ENCODE measurements around the gene INO80C. TPM values are rescaled to one million over a fixed set of nuclear protein-coding genes. Genes with fewer than 3 reads are reported as not detected.
"Not testable (repeated sequence)": the region's sequence is repeated elsewhere in the genome, so short reads cannot be mapped to it uniquely, and the experiment has no call there.

The INO80C gene
- total RNA-seq, 1 donor from 2014 or later, result 24.6 TPM

GRCh38 chr18:35490894-35491699 lies 6.7 kb downstream of the INO80C start:
- Histone ChIP-seq H3K4me3 (ENCODE audit: insufficient read depth, low read depth, low read length) (no peak overlapping the region), H4K20me1 (ENCODE audit: insufficient read depth, low read length) (no peaks in the 10 kb centered on the region), H3K27ac (ENCODE audit: low read depth, low read length) (peak overlapping the region; percentile 32), H3K9ac (ENCODE audit: low read length) (peak overlapping the region; percentile 17), H3K4me1 (ENCODE audit: insufficient read depth, low read length) (peaks cover 19% of the 10 kb centered on the region), H3K79me2 (ENCODE audit: insufficient read depth, low read length) (peaks cover 63% of the 10 kb centered on the region), H3K9me3 (ENCODE audit: insufficient read depth, low read depth, low read length) (no peaks in the 10 kb centered on the region), H3K36me3 (ENCODE audit: insufficient read depth, low read length) (no peaks in the 10 kb centered on the region), H3K27me3 (ENCODE audit: insufficient read depth, low read length) (no peaks in the 10 kb centered on the region), H2AFZ (ENCODE audit: low read depth, low read length) (no peak overlapping the region), H3K4me2 (ENCODE audit: low read length) (peak overlapping the region; percentile 41)
- FAIRE-seq (no peak), DNase-seq (ENCODE audit: low read depth) (no peak)
- H3K9me3 Mint-ChIP-seq (ENCODE audit: unreplicated experiment), result no peaks in the 10 kb centered on the region
- no peak overlapping the region for H3K4me3 Mint-ChIP-seq (ENCODE audit: unreplicated experiment)
- H3K36me3 Mint-ChIP-seq (ENCODE audit: low read depth, unreplicated experiment), result peaks cover 13% of the 10 kb centered on the region
- H3K27me3 Mint-ChIP-seq (ENCODE audit: low read depth, unreplicated experiment), result no peaks in the 10 kb centered on the region
- H3K4me1 Mint-ChIP-seq (ENCODE audit: low read depth, unreplicated experiment), result peaks cover 23% of the 10 kb centered on the region
- TF ChIP-seq EZH2 (IDR thresholded peaks at IDR 0.05; ENCODE audit: insufficient read depth, low read length), result no peak
- TF ChIP-seq, protein P1, sequence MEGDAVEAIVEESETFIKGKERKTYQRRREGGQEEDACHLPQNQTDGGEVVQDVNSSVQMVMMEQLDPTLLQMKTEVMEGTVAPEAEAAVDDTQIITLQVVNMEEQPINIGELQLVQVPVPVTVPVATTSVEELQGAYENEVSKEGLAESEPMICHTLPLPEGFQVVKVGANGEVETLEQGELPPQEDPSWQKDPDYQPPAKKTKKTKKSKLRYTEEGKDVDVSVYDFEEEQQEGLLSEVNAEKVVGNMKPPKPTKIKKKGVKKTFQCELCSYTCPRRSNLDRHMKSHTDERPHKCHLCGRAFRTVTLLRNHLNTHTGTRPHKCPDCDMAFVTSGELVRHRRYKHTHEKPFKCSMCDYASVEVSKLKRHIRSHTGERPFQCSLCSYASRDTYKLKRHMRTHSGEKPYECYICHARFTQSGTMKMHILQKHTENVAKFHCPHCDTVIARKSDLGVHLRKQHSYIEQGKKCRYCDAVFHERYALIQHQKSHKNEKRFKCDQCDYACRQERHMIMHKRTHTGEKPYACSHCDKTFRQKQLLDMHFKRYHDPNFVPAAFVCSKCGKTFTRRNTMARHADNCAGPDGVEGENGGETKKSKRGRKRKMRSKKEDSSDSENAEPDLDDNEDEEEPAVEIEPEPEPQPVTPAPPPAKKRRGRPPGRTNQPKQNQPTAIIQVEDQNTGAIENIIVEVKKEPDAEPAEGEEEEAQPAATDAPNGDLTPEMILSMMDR (IDR thresholded peaks at IDR 0.05; ENCODE audit: insufficient read depth, low read depth, low read length), result no peak
- H3K27ac Mint-ChIP-seq (ENCODE audit: unreplicated experiment), result peak overlapping the region; percentile 84

DNA sequence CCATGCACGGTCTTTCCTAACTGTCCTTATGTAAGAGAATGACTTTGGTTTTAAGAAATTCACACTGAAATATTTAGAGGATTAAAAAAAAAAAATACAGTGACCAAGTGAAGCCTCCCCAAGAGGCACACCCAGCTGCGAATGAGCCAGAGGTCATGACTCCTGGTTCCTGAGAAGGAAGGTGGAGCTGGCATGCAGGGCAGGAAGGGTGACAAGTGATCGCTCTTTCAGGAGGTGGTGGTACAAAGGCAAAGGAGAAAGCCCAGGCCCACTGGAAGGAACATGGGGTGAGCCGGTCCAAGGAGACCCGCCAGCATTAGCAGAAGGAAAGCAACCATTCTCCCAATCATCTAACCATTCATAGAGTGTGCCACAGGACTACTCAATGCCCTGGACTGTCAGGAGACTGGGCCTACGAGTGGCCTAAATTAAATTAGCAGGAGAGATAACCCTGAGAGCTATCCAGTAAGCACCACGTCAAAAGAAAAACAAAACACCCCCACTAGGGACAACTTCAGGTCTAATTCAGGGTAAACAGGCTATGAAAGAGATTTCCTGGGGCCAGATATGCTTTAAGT lies 7.8 kb downstream of the INO80C start:
- Histone ChIP-seq H2AFZ (ENCODE audit: low read depth, low read length) (no peak overlapping the region), H3K36me3 (ENCODE audit: insufficient read depth, low read length) (no peaks in the 10 kb centered on the region), H3K27ac (ENCODE audit: low read depth, low read length) (no peak overlapping the region), H3K4me3 (ENCODE audit: insufficient read depth, low read depth, low read length) (no peak overlapping the region), H3K4me1 (ENCODE audit: insufficient read depth, low read length) (peaks cover 15% of the 10 kb centered on the region), H3K9ac (ENCODE audit: low read length) (no peak overlapping the region), H4K20me1 (ENCODE audit: insufficient read depth, low read length) (no peaks in the 10 kb centered on the region), H3K79me2 (ENCODE audit: insufficient read depth, low read length) (peaks cover 62% of the 10 kb centered on the region), H3K27me3 (ENCODE audit: insufficient read depth, low read length) (no peaks in the 10 kb centered on the region), H3K4me2 (ENCODE audit: low read length) (peak overlapping the region; percentile 19), H3K9me3 (ENCODE audit: insufficient read depth, low read depth, low read length) (no peaks in the 10 kb centered on the region)
- Mint-ChIP-seq H3K36me3 (ENCODE audit: low read depth, unreplicated experiment) (peaks cover 13% of the 10 kb centered on the region), H3K4me1 (ENCODE audit: low read depth, unreplicated experiment) (peaks cover 20% of the 10 kb centered on the region), H3K4me3 (ENCODE audit: unreplicated experiment) (peak overlapping the region; percentile 60), H3K9me3 (ENCODE audit: unreplicated experiment) (no peaks in the 10 kb centered on the region), H3K27ac (ENCODE audit: unreplicated experiment) (no peak overlapping the region), H3K27me3 (ENCODE audit: low read depth, unreplicated experiment) (no peaks in the 10 kb centered on the region)
- TF ChIP-seq EZH2 (IDR thresholded peaks at IDR 0.05; ENCODE audit: insufficient read depth, low read length), result no peak
- TF ChIP-seq, protein P1 (IDR thresholded peaks at IDR 0.05; ENCODE audit: insufficient read depth, low read depth, low read length), result no peak
- FAIRE-seq, result no peak
- DNase-seq (ENCODE audit: low read depth), result no peak

DNA sequence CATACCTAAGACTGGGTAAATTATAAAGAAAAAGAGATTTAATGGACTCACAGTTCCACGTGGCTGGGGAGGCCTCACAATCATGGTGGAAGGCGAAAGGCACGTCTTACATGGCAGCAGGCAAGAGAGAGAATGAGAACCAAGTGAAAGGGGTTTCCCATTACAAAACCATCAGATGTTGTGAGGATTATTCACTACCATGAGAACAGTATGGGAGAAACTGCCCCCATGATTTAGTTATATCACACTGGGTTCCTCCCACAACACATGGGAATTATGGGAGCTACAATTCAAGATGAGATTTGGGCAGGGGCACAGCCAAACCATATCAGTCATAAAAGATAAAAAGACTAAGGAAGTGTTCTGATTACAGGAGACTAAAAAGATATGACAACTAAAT lies 8.5 kb downstream of the INO80C start:
- not testable (repeated sequence) for H3K4me2 ChIP-seq (ENCODE audit: low read length); H3K27me3 Mint-ChIP-seq (ENCODE audit: low read depth, unreplicated experiment); H3K9me3 Mint-ChIP-seq (ENCODE audit: unreplicated experiment); H3K27ac ChIP-seq (ENCODE audit: low read depth, low read length); H3K4me3 ChIP-seq (ENCODE audit: insufficient read depth, low read depth, low read length); H4K20me1 ChIP-seq (ENCODE audit: insufficient read depth, low read length); H2AFZ ChIP-seq (ENCODE audit: low read depth, low read length); H3K27ac Mint-ChIP-seq (ENCODE audit: unreplicated experiment); H3K27me3 ChIP-seq (ENCODE audit: insufficient read depth, low read length); H3K9me3 ChIP-seq (ENCODE audit: insufficient read depth, low read depth, low read length); DNase-seq (ENCODE audit: low read depth); FAIRE-seq; H3K36me3 ChIP-seq (ENCODE audit: insufficient read depth, low read length); H3K9ac ChIP-seq (ENCODE audit: low read length); H3K4me3 Mint-ChIP-seq (ENCODE audit: unreplicated experiment)
- Histone ChIP-seq H3K79me2 (ENCODE audit: insufficient read depth, low read length) (peaks cover 62% of the 10 kb centered on the region), H3K4me1 (ENCODE audit: insufficient read depth, low read length) (peaks cover 15% of the 10 kb centered on the region)
- Mint-ChIP-seq H3K36me3 (ENCODE audit: low read depth, unreplicated experiment) (peaks cover 13% of the 10 kb centered on the region), H3K4me1 (ENCODE audit: low read depth, unreplicated experiment) (peaks cover 20% of the 10 kb centered on the region)

GRCh38 chr18:35488396-35488795 lies 9.4 kb downstream of the INO80C start:
- H3K4me3 ChIP-seq (ENCODE audit: insufficient read depth, low read depth, low read length); H2AFZ ChIP-seq (ENCODE audit: low read depth, low read length); H3K36me3 ChIP-seq (ENCODE audit: insufficient read depth, low read length); H3K9ac ChIP-seq (ENCODE audit: low read length); H3K9me3 ChIP-seq (ENCODE audit: insufficient read depth, low read depth, low read length); H4K20me1 ChIP-seq (ENCODE audit: insufficient read depth, low read length); H3K4me3 Mint-ChIP-seq (ENCODE audit: unreplicated experiment); H3K27ac ChIP-seq (ENCODE audit: low read depth, low read length); H3K4me2 ChIP-seq (ENCODE audit: low read length); H3K27ac Mint-ChIP-seq (ENCODE audit: unreplicated experiment); H3K27me3 Mint-ChIP-seq (ENCODE audit: low read depth, unreplicated experiment); DNase-seq (ENCODE audit: low read depth); H3K27me3 ChIP-seq (ENCODE audit: insufficient read depth, low read length); H3K9me3 Mint-ChIP-seq (ENCODE audit: unreplicated experiment); FAIRE-seq: not testable (repeated sequence)
- Histone ChIP-seq H3K4me1 (ENCODE audit: insufficient read depth, low read length) (peaks cover 15% of the 10 kb centered on the region), H3K79me2 (ENCODE audit: insufficient read depth, low read length) (peaks cover 61% of the 10 kb centered on the region)
- Mint-ChIP-seq H3K4me1 (ENCODE audit: low read depth, unreplicated experiment) (peaks cover 20% of the 10 kb centered on the region), H3K36me3 (ENCODE audit: low read depth, unreplicated experiment) (peaks cover 13% of the 10 kb centered on the region)

Measured in astrocyte (in vitro differentiated cells and primary cell).